ENCODE results near the gene CDC25C.

CDC25C gene

DNA sequence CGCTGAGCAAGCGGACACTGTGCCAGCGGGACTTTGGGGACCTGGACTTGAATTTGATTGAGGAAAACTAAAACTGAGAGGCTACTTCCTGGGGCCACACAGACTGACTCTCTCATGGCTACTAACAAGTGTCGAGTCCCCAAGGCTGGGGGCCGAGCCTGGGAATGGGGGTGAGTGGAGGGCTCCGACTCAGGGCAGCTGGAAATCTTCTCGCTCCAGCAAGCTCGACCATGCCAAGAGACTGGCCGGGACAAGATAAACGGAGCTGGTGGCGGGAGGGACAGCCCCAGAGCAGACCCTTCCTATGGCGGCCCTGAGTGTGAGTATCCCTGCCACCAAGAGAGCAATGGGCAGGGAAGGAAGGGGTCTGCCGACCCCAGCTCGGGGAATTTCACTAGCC is 15.3 kb upstream of the CDC25C start:
- Histone ChIP-seq H3K4me3 (no peak overlapping the region), H3K27ac (no peak overlapping the region)
- no peak for DNase-seq (ENCODE audit: low spot score)
- TF ChIP-seq, protein P1, sequence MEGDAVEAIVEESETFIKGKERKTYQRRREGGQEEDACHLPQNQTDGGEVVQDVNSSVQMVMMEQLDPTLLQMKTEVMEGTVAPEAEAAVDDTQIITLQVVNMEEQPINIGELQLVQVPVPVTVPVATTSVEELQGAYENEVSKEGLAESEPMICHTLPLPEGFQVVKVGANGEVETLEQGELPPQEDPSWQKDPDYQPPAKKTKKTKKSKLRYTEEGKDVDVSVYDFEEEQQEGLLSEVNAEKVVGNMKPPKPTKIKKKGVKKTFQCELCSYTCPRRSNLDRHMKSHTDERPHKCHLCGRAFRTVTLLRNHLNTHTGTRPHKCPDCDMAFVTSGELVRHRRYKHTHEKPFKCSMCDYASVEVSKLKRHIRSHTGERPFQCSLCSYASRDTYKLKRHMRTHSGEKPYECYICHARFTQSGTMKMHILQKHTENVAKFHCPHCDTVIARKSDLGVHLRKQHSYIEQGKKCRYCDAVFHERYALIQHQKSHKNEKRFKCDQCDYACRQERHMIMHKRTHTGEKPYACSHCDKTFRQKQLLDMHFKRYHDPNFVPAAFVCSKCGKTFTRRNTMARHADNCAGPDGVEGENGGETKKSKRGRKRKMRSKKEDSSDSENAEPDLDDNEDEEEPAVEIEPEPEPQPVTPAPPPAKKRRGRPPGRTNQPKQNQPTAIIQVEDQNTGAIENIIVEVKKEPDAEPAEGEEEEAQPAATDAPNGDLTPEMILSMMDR (IDR thresholded peaks at IDR 0.05) = no peak

DNA sequence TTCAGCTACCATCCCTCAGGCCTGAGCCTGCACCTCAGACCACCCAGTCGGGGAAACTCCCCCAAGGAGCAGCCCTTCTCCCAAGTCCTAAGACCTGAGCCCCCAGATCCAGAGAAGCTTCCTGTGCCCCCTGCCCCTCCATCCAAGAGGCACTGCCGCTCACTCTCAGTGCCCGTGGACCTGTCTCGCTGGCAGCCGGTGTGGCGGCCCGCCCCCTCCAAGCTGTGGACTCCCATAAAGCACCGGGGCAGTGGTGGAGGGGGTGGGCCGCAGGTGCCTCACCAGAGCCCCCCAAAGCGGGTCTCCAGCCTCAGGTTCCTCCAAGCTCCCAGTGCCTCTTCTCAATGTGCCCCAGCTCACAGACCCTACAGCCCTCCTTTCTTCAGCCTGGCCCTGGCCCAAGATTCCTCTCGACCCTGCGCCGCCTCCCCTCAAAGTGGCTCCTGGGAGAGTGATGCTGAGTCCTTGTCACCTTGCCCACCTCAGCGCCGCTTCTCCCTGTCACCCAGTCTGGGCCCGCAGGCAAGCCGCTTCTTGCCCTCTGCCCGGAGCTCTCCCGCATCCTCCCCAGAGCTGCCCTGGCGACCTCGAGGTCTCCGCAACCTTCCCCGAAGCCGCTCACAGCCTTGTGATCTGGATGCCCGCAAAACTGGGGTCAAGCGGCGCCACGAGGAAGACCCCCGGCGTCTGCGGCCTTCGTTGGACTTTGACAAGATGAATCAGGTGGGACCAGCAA is 13.5 kb upstream of the CDC25C start:
- TF ChIP-seq, protein P1 (IDR thresholded peaks at IDR 0.05) = no peak
- Histone ChIP-seq H3K27ac (no peak overlapping the region), H3K4me3 (no peak overlapping the region)
- DNase-seq (ENCODE audit: low spot score) = no peak

DNA sequence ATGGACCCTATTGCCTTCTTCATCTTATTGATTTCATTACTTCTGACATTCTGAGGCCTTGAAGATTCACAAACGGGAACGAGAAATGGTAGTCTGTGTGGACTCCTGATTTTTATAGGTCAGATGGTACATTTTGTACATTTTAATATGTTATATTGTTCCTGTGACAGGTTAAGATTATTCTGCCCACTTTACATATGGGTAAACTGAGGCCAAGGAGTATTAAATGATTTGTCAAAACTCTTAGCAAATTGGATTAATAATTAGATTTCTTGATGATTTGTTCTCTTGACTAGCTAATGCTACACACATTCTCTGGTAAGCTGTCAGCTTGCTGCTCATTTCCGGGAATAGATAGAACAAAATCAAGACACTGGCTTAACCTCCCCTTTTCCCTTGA is 8.4 kb upstream of the CDC25C start:
- no peak overlapping the region for H3K27ac ChIP-seq

DNA sequence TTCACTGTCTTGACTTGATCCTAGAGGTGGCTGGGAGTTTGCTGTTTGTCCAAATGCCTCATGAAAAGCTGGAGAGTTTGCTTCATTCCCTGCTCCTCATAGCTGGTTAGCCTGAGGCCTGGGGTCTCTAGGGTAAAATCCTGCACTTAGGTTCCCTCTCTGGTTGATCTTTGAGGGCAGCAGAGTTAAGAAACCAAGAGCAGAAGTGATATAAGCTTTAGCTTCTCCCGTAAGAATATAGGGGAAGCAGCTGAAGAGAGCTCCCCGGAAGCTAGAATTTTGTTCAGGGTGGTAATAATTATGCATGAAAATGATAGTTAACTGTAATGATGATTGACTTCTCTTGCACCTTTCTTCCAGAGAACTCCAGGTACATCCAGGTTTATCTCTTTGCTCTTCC is 7.9 kb upstream of the CDC25C start:
- no peak for DNase-seq (ENCODE audit: low spot score)
- Histone ChIP-seq H3K4me3 (peak overlapping the region; percentile 86), H3K27ac (peak overlapping the region; percentile 93 to 98)
- TF ChIP-seq, protein P1 (IDR thresholded peaks at IDR 0.05) = no peak

More for the DNA sequence above, 8.4 kb upstream of the CDC25C start:
- no peak for DNase-seq (ENCODE audit: low spot score)
- TF ChIP-seq, protein P1 (IDR thresholded peaks at IDR 0.05) = no peak
- peak overlapping the region; percentile 86 for H3K4me3 ChIP-seq

DNA sequence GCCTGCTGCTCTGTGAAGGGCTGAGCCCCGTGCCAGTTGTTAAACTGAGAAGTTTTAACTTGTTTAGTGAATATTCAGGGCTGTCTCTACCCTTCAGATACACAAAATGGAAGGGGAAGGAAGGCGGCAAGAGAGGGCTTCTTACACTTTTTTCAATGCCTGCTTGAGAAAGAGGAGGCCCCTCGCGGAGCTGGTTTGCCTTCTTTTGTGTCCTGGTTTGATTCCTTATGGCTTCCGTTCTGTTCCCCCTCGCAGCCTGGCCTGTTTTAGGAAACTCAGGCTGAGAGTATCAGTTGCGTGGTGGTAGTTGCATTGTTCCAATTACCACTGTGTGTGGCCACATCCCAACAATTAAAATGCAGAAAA is 7.5 kb upstream of the CDC25C start:
- DNase-seq (ENCODE audit: low spot score) = no peak
- H3K4me3 ChIP-seq = peak overlapping the region; percentile 86
- TF ChIP-seq, protein P1 (IDR thresholded peaks at IDR 0.05) = no peak
- peak overlapping the region; percentile 93 to 98 for H3K27ac ChIP-seq

DNA sequence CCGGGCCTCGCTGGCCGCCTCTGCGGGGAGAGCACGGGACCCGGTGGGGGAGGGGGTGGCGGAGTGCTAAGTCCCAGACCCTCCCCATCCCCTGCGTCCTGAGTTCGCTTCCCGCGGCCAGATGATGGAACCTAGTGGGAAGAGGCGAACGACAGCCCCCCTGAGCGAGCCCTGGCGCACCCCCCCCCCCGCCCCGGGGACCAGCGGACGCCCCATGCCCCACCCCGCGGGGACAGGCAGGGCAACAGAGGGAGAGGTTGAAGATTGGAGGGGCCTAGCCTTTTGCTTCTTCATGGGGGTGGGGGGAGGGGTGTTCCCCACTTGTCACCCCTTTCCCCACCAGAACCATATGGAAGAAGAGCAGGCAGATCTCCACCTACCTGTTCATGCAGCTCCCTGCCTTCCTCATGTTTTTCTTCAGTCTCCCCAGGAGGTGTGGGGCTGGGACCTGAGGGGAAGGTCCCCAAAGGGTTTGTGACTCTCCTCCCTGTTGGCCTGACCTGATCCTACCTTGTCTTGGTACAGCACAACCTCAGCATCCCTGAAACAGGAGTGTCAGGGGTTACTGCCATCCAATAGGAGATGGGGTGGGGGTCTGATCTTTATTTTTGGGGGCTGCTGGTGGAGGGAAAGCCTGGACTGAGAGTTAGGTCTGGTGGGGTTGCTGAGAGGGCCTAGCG is 6.9 kb upstream of the CDC25C start:
- no peak for DNase-seq (ENCODE audit: low spot score)

More for the DNA sequence above, 6.9 kb upstream of the CDC25C start:
- H3K27ac ChIP-seq = peak overlapping the region; percentile 93 to 98
- H3K4me3 ChIP-seq = peak overlapping the region; percentile 86
- TF ChIP-seq, protein P1 (IDR thresholded peaks at IDR 0.05) = no peak

All from coronary artery (tissue), 2 donors.